ENCODE results near the gene REM2. TPM values are rescaled to one million over a fixed set of nuclear protein-coding genes. Genes with fewer than 3 reads are reported as not detected.

REM2 gene
- polyA plus RNA-seq, 1 of the 3 experiments (the other 2 are of a cell fraction): 0.26 TPM

- ChIA-PET CTCF (interaction anchor here (0.6 to 1.5 kb wide), 6 partner anchors 8 to 332 kb away, joined by 3 to 5 read pairs (median 3); no protein-coding TSS in a partner anchor), POLR2A (no interaction called here)
- H3K79me2 ChIP-seq (ENCODE audit: insufficient read depth): peaks cover 11% of the 10 kb centered on the region; the same call in 1 of the 2 replicates
- no peak overlapping the region for H3K4me3 ChIP-seq (ENCODE audit: low read depth in 2 of 2, low read length in 1 of 2)
- no peak overlapping the region for H3K27ac ChIP-seq (ENCODE audit: low read depth in 2 of 2, low read length in 1 of 2)
- peaks cover 4% of the 10 kb centered on the region for H3F3A ChIP-seq (replicated peaks; ENCODE audit: insufficient read depth)
- H3K9ac ChIP-seq: no peak overlapping the region
- DNase-seq: no peak
- no peaks in the 10 kb centered on the region for H3K9me2 ChIP-seq
- H3K4me1 ChIP-seq (ENCODE audit: control insufficient read depth in 1 of 2, insufficient read depth in 2 of 2, low read depth in 1 of 2, low read length in 1 of 2): peaks cover under 1 to 18% of the 10 kb centered on the region in 2 experiments; a peak in 2 of 4 replicates
- H4K20me1 ChIP-seq (ENCODE audit: insufficient read depth): no peaks in the 10 kb centered on the region
- H3K4me2 ChIP-seq: no peak overlapping the region
- H2AFZ ChIP-seq (ENCODE audit: low read depth): no peak overlapping the region
- no peaks in the 10 kb centered on the region for H3K9me3 ChIP-seq
- no peaks in the 10 kb centered on the region for H3K27me3 ChIP-seq (ENCODE audit: insufficient read depth)
- TF ChIP-seq FOSL2 (IDR thresholded peaks at IDR 0.05; ENCODE audit: borderline replicate concordance, low read depth) (no peak), GATA2 (CRISPR knock-in tag; IDR thresholded peaks at IDR 0.05) (no peak), SMC3 (IDR thresholded peaks at IDR 0.05; ENCODE audit: low read depth, low read length) (no peak), MEF2A (IDR thresholded peaks at IDR 0.05; ENCODE audit: borderline replicate concordance, low read depth) (no peak), RCOR1 (IDR thresholded peaks at IDR 0.05; ENCODE audit: low read length) (no peak), CTCF (IDR thresholded peaks at IDR 0.05) (no peak), MXI1 (IDR thresholded peaks at IDR 0.05; ENCODE audit: low read depth, low read length) (no peak), YY1 (IDR thresholded peaks at IDR 0.05; ENCODE audit: low read depth) (no peak), IRF3 (IDR thresholded peaks at IDR 0.05; ENCODE audit: low read depth, low read length) (no peak), GABPA (IDR thresholded peaks at IDR 0.05; ENCODE audit: low read depth) (no peak), USF2 (IDR thresholded peaks at IDR 0.05; ENCODE audit: borderline replicate concordance, low read depth, low read length) (no peak), TEAD4 (IDR thresholded peaks at IDR 0.05; ENCODE audit: borderline replicate concordance, insufficient read depth) (no peak), FOXJ3 (CRISPR knock-in tag; IDR thresholded peaks at IDR 0.05) (no peak), ELF1 (IDR thresholded peaks at IDR 0.05) (no peak)
- H3K36me3 ChIP-seq (replicated peaks in 1 of 2; ENCODE audit: control insufficient read depth in 1 of 2, insufficient read depth in 2 of 2, low read length in 1 of 2): peaks cover 31 to 47% of the 10 kb centered on the region in 2 experiments
- WGBS (ENCODE audit: low lambda C conversion rate): 86% methylated on average over 8 of the region's 8 CpGs
Observed at GRCh38 chr14:22878271-22879246, 4.5 kb upstream of the REM2 start.
